ES-I3 (cell line): ENCODE results near the gene LRRC28.

Source experiments
- H3K36me3 ChIP-seq: 2 replicates; pipeline ENCODE4 v1.6.1; 2013; ENCODE audit warnings: mild to moderate bottlenecking, low read length, control low read depth, moderate library complexity; ENCODE audit not compliant: insufficient read depth
- H3K4me1 ChIP-seq: 2 replicates; pipeline ENCODE4 v1.6.1; 2013; ENCODE audit warnings: mild to moderate bottlenecking, control low read depth, low read length; ENCODE audit not compliant: insufficient read depth
- H3K9ac ChIP-seq: 2 replicates; pipeline ENCODE4 v1.6.1; 2013; ENCODE audit warnings: low read depth, mild to moderate bottlenecking, low read length, moderate library complexity
- H3K9me3 ChIP-seq: 2 replicates; pipeline ENCODE4 v1.6.1; 2013; ENCODE audit warnings: mild to moderate bottlenecking, low read length, moderate library complexity; ENCODE audit not compliant: control insufficient read depth, insufficient read depth

Gene LRRC28

GRCh38 chr15:99348412-99348811 is 97.1 kb downstream of the LRRC28 start:
- Histone ChIP-seq H3K9me3 (no peaks in the 10 kb centered on the region), H3K36me3 (no peaks in the 10 kb centered on the region), H3K9ac (no peak overlapping the region), H3K4me1 (peaks cover 4% of the 10 kb centered on the region; the same call in 1 of the 2 replicates)

GRCh38 chr15:99350408-99350807 is 99.1 kb downstream of the LRRC28 start:
- H3K9me3 ChIP-seq, result no peaks in the 10 kb centered on the region
- peaks cover 4% of the 10 kb centered on the region; the same call in 1 of the 2 replicates for H3K4me1 ChIP-seq
- H3K9ac ChIP-seq, result no peak overlapping the region
- no peaks in the 10 kb centered on the region for H3K36me3 ChIP-seq

GRCh38 chr15:99359769-99360168 is 108.5 kb downstream of the LRRC28 start:
- H3K4me1 ChIP-seq, result no peaks in the 10 kb centered on the region
- no peaks in the 10 kb centered on the region for H3K9me3 ChIP-seq
- H3K9ac ChIP-seq, result no peak overlapping the region
- no peaks in the 10 kb centered on the region for H3K36me3 ChIP-seq

GRCh38 chr15:99361545-99362185 is 110.4 kb downstream of the LRRC28 start:
- no peaks in the 10 kb centered on the region for H3K36me3 ChIP-seq
- no peaks in the 10 kb centered on the region for H3K9me3 ChIP-seq
- no peaks in the 10 kb centered on the region for H3K4me1 ChIP-seq
- no peak overlapping the region for H3K9ac ChIP-seq

- H3K9ac ChIP-seq, result no peak overlapping the region
- H3K36me3 ChIP-seq, result no peaks in the 10 kb centered on the region
- H3K4me1 ChIP-seq, result no peaks in the 10 kb centered on the region
- no peaks in the 10 kb centered on the region for H3K9me3 ChIP-seq
Observed at GRCh38 chr15:99365242-99365641, 114.0 kb downstream of the LRRC28 start.

GRCh38 chr15:99366013-99366412 is 114.7 kb downstream of the LRRC28 start:
- Histone ChIP-seq H3K9me3 (no peaks in the 10 kb centered on the region), H3K9ac (no peak overlapping the region), H3K4me1 (no peaks in the 10 kb centered on the region), H3K36me3 (no peaks in the 10 kb centered on the region)

GRCh38 chr15:99368743-99369142 is 117.5 kb downstream of the LRRC28 start:
- Histone ChIP-seq H3K4me1 (no peaks in the 10 kb centered on the region), H3K9ac (no peak overlapping the region), H3K36me3 (no peaks in the 10 kb centered on the region), H3K9me3 (no peaks in the 10 kb centered on the region)

GRCh38 chr15:99369196-99369595 is 117.9 kb downstream of the LRRC28 start:
- no peak overlapping the region for H3K9ac ChIP-seq
- H3K9me3 ChIP-seq, result no peaks in the 10 kb centered on the region
- H3K36me3 ChIP-seq, result no peaks in the 10 kb centered on the region
- H3K4me1 ChIP-seq, result no peaks in the 10 kb centered on the region

- Histone ChIP-seq H3K9ac (no peak overlapping the region), H3K4me1 (no peaks in the 10 kb centered on the region), H3K9me3 (no peaks in the 10 kb centered on the region), H3K36me3 (no peaks in the 10 kb centered on the region)
Observed at GRCh38 chr15:99371180-99372103, 120.2 kb downstream of the LRRC28 start.

- H3K9ac ChIP-seq, result no peak overlapping the region
- no peaks in the 10 kb centered on the region for H3K4me1 ChIP-seq
- H3K9me3 ChIP-seq, result no peaks in the 10 kb centered on the region
- no peaks in the 10 kb centered on the region for H3K36me3 ChIP-seq
Observed at GRCh38 chr15:99385005-99385669, 133.9 kb downstream of the LRRC28 start.

- H3K36me3 ChIP-seq, result no peaks in the 10 kb centered on the region
- H3K4me1 ChIP-seq, result 0 out of 2 replicates have a peak, but pooled peaks cover 2% of the 10 kb centered on the region
- H3K9me3 ChIP-seq, result no peaks in the 10 kb centered on the region
Observed at GRCh38 chr15:99385865-99386264, 134.6 kb downstream of the LRRC28 start.

GRCh38 chr15:99386391-99386790 is 135.1 kb downstream of the LRRC28 start:
- Histone ChIP-seq H3K36me3 (no peaks in the 10 kb centered on the region), H3K4me1 (0 out of 2 replicates have a peak, but pooled peaks cover 2% of the 10 kb centered on the region), H3K9me3 (no peaks in the 10 kb centered on the region), H3K9ac (no peak overlapping the region)

More at GRCh38 chr15:99385865-99386264, 134.6 kb downstream of the LRRC28 start:
- no peak overlapping the region for H3K9ac ChIP-seq

- H3K4me1 ChIP-seq, result 0 out of 2 replicates have a peak, but pooled peaks cover 2% of the 10 kb centered on the region
- no peaks in the 10 kb centered on the region for H3K36me3 ChIP-seq
Observed at GRCh38 chr15:99387421-99388168, 136.3 kb downstream of the LRRC28 start.

GRCh38 chr15:99390667-99391066 is 139.4 kb downstream of the LRRC28 start:
- Histone ChIP-seq H3K9me3 (no peaks in the 10 kb centered on the region), H3K4me1 (0 out of 2 replicates have a peak, but pooled peaks cover 2% of the 10 kb centered on the region), H3K36me3 (no peaks in the 10 kb centered on the region), H3K9ac (no peak overlapping the region)

More at GRCh38 chr15:99387421-99388168, 136.3 kb downstream of the LRRC28 start:
- Histone ChIP-seq H3K9ac (no peak overlapping the region), H3K9me3 (no peaks in the 10 kb centered on the region)
